Stomach (tissue), 4 donors: ENCODE data around the gene IL4.

Experiments used
- CTCF ChIP-seq, 7 experiments: fragments of 450-650 bp in 4 of 7; fragments of 200-600 bp in 3 of 7; sonication (generic) in 3 of 7; IDR thresholded peaks; one replicate each; pipeline ENCODE4 v1.5.1; 2016 to 2019; ENCODE audit warnings: antibody characterized with exemption in 7 of 7, control low read depth in 2 of 7, mild to moderate bottlenecking in 1 of 7
- EP300 ChIP-seq: sonication (generic); formaldehyde crosslinking; IDR thresholded peaks from one replicate; pipeline ENCODE4 v1.6.1; 2017; ENCODE audit warnings: antibody characterized with exemption

- TF ChIP-seq CTCF (IDR thresholded peaks at IDR 0.05) (no peak), EP300 (no peak)
Observed at GRCh38 chr5:132681983-132682382, 8.2 kb downstream of the IL4 start.
